ACC112 (cell line): ENCODE results near the gene RIN3.

Experiments used
- H2AFZ ChIP-seq: fragments of 200-600 bp; sonication (generic); one replicate; pipeline ENCODE4 v1.6.0; 2017; ENCODE audit warnings: antibody characterized with exemption, low read length; ENCODE audit not compliant: unreplicated experiment
- H3K27ac ChIP-seq: fragments of 200-600 bp; sonication (generic); 2 replicates; pipeline ENCODE4 v1.5.1; 2014; ENCODE audit warnings: low read depth, mild to moderate bottlenecking, antibody characterized with exemption, low read length, moderate library complexity
- H3K27me3 ChIP-seq: fragments of 200-600 bp; sonication (generic); 2 replicates; pipeline ENCODE4 v1.6.1; 2014; ENCODE audit warnings: mild to moderate bottlenecking, antibody characterized with exemption, low read length, moderate library complexity, mixed read lengths; ENCODE audit not compliant: insufficient read depth
- H3K36me3 ChIP-seq: fragments of 200-600 bp; sonication (generic); 2 replicates; pipeline ENCODE4 v1.6.1; 2016; ENCODE audit warnings: mild to moderate bottlenecking, antibody characterized with exemption, low read length, moderate library complexity, mixed read lengths; ENCODE audit not compliant: insufficient read depth
- H3K4me1 ChIP-seq: fragments of 200-600 bp; sonication (generic); one replicate; pipeline ENCODE4 v1.6.1; 2016; ENCODE audit warnings: low read length, mixed read lengths; ENCODE audit not compliant: insufficient read depth, unreplicated experiment, control insufficient read depth
- H3K4me3 ChIP-seq: fragments of 200-600 bp; sonication (generic); 2 replicates; pipeline ENCODE4 v1.5.1; 2014; ENCODE audit warnings: mild to moderate bottlenecking, low read depth, low read length
- H3K79me2 ChIP-seq: fragments of 200-600 bp; sonication (generic); one replicate; pipeline ENCODE4 v1.6.0; 2016; ENCODE audit warnings: low read length; ENCODE audit not compliant: control insufficient read depth, unreplicated experiment, insufficient read depth

The RIN3 gene

GRCh38 chr14:92694807-92695206 is 181.2 kb downstream of the RIN3 start:
- H2AFZ ChIP-seq, result no peak overlapping the region
- H3K27ac ChIP-seq, result no peak overlapping the region
- no peaks in the 10 kb centered on the region for H3K79me2 ChIP-seq
- no peaks in the 10 kb centered on the region for H3K36me3 ChIP-seq
- H3K27me3 ChIP-seq, result peaks cover 13% of the 10 kb centered on the region; the same call in 1 of the 2 replicates
- no peak overlapping the region for H3K4me3 ChIP-seq
- peaks cover 9% of the 10 kb centered on the region for H3K4me1 ChIP-seq

DNA sequence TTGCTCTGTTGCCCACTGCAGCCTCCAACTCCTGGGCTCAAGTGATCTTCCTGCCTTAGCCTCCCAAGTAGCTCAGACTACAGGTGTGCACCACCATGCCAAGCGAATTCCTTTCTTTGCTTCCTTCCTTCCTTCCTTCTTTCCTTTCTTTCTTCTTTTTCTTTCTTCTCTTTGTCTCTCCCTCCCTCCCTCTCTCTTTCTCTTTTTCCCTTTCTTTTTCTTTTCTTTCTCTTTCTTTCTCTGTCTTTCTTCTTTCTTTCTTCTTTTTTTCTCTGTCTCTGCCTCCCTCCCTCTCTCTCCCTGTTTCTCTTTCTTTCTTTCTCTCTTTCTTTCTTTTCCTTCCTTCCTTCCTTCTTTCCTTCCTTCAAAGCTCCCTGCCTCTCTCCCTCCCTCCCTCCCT is 182.0 kb downstream of the RIN3 start:
- H3K27me3 ChIP-seq, result peaks cover 13% of the 10 kb centered on the region; the same call in 1 of the 2 replicates
- no peaks in the 10 kb centered on the region for H3K36me3 ChIP-seq
- H3K4me3 ChIP-seq, result no peak overlapping the region
- H2AFZ ChIP-seq, result no peak overlapping the region
- no peak overlapping the region for H3K27ac ChIP-seq
- H3K79me2 ChIP-seq, result no peaks in the 10 kb centered on the region
- H3K4me1 ChIP-seq, result peaks cover 9% of the 10 kb centered on the region

GRCh38 chr14:92696366-92696765 is 182.8 kb downstream of the RIN3 start:
- no peak overlapping the region for H3K27ac ChIP-seq

GRCh38 chr14:92698393-92698792 is 184.8 kb downstream of the RIN3 start:
- Histone ChIP-seq H3K4me3 (no peak overlapping the region), H3K4me1 (no peaks in the 10 kb centered on the region), H2AFZ (no peak overlapping the region), H3K36me3 (no peaks in the 10 kb centered on the region), H3K27ac (no peak overlapping the region), H3K79me2 (no peaks in the 10 kb centered on the region), H3K27me3 (peaks cover 13% of the 10 kb centered on the region; the same call in 1 of the 2 replicates)

More at GRCh38 chr14:92696366-92696765, 182.8 kb downstream of the RIN3 start:
- H3K27me3 ChIP-seq, result peaks cover 13% of the 10 kb centered on the region; the same call in 1 of the 2 replicates
- H3K4me1 ChIP-seq, result peaks cover 9% of the 10 kb centered on the region
- H3K79me2 ChIP-seq, result no peaks in the 10 kb centered on the region
- H2AFZ ChIP-seq, result no peak overlapping the region
- H3K36me3 ChIP-seq, result no peaks in the 10 kb centered on the region
- H3K4me3 ChIP-seq, result no peak overlapping the region

DNA sequence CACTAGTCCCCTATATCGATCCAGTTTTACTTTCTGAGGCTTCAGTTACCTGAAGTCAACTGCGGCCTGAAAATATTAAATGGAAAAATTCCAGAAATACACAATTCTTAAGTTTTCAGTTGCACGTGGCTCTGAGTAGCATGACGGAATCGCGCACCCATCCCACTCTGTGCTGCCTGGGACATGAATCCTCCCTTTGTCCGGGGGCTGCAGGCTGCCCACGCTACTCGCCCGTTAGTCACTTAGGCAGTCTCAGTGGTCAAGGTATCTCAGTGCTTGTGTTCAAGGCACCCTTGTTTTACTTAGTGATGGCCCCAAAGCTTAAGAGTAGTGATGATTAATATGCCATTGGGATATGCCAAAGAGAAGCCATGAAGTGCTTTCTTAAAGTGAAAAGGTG is 188.2 kb downstream of the RIN3 start:
- no peaks in the 10 kb centered on the region for H3K36me3 ChIP-seq
- H3K27ac ChIP-seq, result no peak overlapping the region
- no peak overlapping the region for H3K4me3 ChIP-seq
- H3K79me2 ChIP-seq, result no peaks in the 10 kb centered on the region
- no peak overlapping the region for H2AFZ ChIP-seq
- no peaks in the 10 kb centered on the region for H3K27me3 ChIP-seq
- no peaks in the 10 kb centered on the region for H3K4me1 ChIP-seq

DNA sequence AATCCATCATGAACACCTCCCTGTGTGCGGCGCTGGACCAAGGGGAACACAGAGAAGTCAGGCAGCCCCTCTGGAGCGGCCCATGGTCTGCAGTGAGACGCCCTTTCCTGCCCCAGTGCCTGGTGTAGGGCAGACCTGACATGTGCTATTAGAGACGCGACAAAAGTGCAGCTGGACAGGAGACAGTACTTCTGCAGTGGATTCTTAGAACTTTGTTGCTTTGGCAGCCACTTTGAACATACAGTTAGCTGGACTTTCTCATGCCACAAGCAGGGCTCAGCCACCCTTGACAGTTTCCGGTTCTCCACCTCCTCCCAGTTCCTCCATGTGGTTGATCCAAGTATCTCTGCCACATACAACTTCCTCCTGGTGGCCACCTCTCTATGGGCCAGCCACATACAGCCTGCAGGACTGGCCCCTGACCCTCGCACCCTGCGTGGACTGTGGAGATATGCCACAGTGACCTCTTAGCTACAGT is 188.9 kb downstream of the RIN3 start:
- Histone ChIP-seq H3K4me1 (no peaks in the 10 kb centered on the region), H2AFZ (no peak overlapping the region), H3K36me3 (no peaks in the 10 kb centered on the region), H3K27me3 (no peaks in the 10 kb centered on the region), H3K4me3 (no peak overlapping the region), H3K27ac (no peak overlapping the region), H3K79me2 (no peaks in the 10 kb centered on the region)

- Histone ChIP-seq H3K4me3 (no peak overlapping the region), H3K27me3 (no peaks in the 10 kb centered on the region), H3K4me1 (peaks cover 4% of the 10 kb centered on the region), H3K79me2 (no peaks in the 10 kb centered on the region), H3K27ac (no peak overlapping the region), H3K36me3 (no peaks in the 10 kb centered on the region), H2AFZ (no peak overlapping the region)
Measured at GRCh38 chr14:92703516-92703915, 189.9 kb downstream of the RIN3 start.

- Histone ChIP-seq H2AFZ (no peak overlapping the region), H3K36me3 (0 out of 2 replicates have a peak, but pooled peaks cover under 1% of the 10 kb centered on the region), H3K27ac (no peak overlapping the region), H3K4me1 (peaks cover 10% of the 10 kb centered on the region), H3K27me3 (no peaks in the 10 kb centered on the region), H3K4me3 (no peak overlapping the region), H3K79me2 (no peaks in the 10 kb centered on the region)
Measured at GRCh38 chr14:92704036-92704804, 190.6 kb downstream of the RIN3 start.

DNA sequence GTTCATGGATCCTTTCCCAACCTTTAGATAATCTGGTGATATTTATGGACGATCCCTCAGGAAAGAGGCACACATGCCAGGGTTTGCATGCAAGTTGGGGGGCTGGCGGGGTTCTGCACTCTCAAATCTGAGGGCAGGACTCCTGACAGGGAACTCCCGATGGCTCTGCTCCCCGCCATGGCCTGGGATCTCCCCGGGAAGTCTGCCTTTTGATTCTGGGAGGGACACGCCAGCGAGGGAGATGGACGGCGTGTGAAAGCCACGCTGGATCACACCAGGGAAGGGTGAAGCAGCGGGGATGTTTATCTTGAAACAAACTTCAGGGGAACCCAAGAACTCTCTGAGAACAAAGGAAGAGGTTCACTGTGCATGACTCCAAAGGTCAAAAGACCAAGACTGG is 191.2 kb downstream of the RIN3 start:
- Histone ChIP-seq H3K4me3 (no peak overlapping the region), H3K4me1 (peaks cover 15% of the 10 kb centered on the region), H3K27me3 (no peaks in the 10 kb centered on the region), H3K27ac (no peak overlapping the region), H3K36me3 (0 out of 2 replicates have a peak, but pooled peaks cover 5% of the 10 kb centered on the region), H2AFZ (no peak overlapping the region), H3K79me2 (no peaks in the 10 kb centered on the region)

DNA sequence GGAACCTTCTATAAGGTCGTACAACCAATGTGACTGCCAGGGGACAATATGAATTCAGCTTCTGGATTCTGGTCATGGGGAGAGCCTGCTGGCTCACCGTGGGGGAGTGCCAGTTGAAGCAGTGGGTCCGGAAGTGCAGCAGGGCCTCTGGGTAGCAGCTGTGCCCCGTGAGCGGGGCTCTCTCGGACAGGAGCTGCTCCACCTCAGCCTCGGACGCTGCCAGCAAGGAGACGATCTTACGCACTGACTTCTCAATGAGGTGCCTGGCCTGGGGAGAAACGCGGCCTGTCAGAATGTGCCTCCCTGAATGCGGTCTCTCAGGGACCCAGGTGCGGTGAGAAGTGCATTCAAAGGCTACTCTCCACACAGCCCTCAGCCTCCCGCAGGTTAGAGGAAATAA is 192.8 kb downstream of the RIN3 start:
- H3K4me1 ChIP-seq, result peaks cover 15% of the 10 kb centered on the region
- no peaks in the 10 kb centered on the region for H3K79me2 ChIP-seq
- H2AFZ ChIP-seq, result no peak overlapping the region
- no peak overlapping the region for H3K27ac ChIP-seq
- no peak overlapping the region for H3K4me3 ChIP-seq
- H3K36me3 ChIP-seq, result 0 out of 2 replicates have a peak, but pooled peaks cover 5% of the 10 kb centered on the region
- no peaks in the 10 kb centered on the region for H3K27me3 ChIP-seq
